ENCODE data around the gene NR3C2.

The NR3C2 gene

GRCh38 chr4:148444296-148445070, 2.3 kb upstream of the NR3C2 start:
- Histone ChIP-seq H3K9me3 (replicated peaks; ENCODE audit: insufficient read depth, low read length) (no peaks in the 10 kb centered on the region), H3K9ac (ENCODE audit: low read length) (peak overlapping the region; percentile 54; the same call in 1 of the 2 replicates), H3K4me1 (ENCODE audit: low read length) (no peaks in the 10 kb centered on the region), H3K9me2 (replicated peaks; ENCODE audit: insufficient read depth, low read length) (no peaks in the 10 kb centered on the region), H3K27ac (ENCODE audit: low read length) (no peak overlapping the region), H3K36me3 (replicated peaks; ENCODE audit: insufficient read depth, low read length) (no peaks in the 10 kb centered on the region), H3K4me3 (ENCODE audit: low read length) (peak overlapping the region; percentile 91), H4K20me1 (ENCODE audit: insufficient read depth, low read length) (no peaks in the 10 kb centered on the region), H3K4me2 (ENCODE audit: low read depth, low read length) (peak overlapping the region; percentile 97), H3K27me3 (replicated peaks; ENCODE audit: insufficient read depth, low read length) (peaks cover 23% of the 10 kb centered on the region), H2AFZ (ENCODE audit: low read length) (peak overlapping the region; percentile 90), H3K79me2 (ENCODE audit: low read length) (no peaks in the 10 kb centered on the region), H3F3A (ENCODE audit: insufficient read depth, low read length) (0 out of 2 replicates have a peak, but pooled peaks cover 8% of the 10 kb centered on the region)
- peak; percentile 27 for DNase-seq
- TF ChIP-seq CTCF (IDR thresholded peaks at IDR 0.05; ENCODE audit: low read length) = no peak
- TF ChIP-seq EZH2 (optimal IDR thresholded peaks at IDR 0.05; ENCODE audit: low read depth, low read length) = no peak
- no peak for TF ChIP-seq EZH2phosphoT487 (IDR thresholded peaks at IDR 0.05; ENCODE audit: low read length)

GRCh38 chr4:148443512-148444295, 1.5 kb upstream of the NR3C2 start:
- no peaks in the 10 kb centered on the region for H3K9me3 ChIP-seq (replicated peaks; ENCODE audit: insufficient read depth, low read length)
- peak overlapping the region; percentile 54; the same call in 1 of the 2 replicates for H3K9ac ChIP-seq (ENCODE audit: low read length)
- no peaks in the 10 kb centered on the region for H3K9me2 ChIP-seq (replicated peaks; ENCODE audit: insufficient read depth, low read length)
- no peaks in the 10 kb centered on the region for H3K36me3 ChIP-seq (replicated peaks; ENCODE audit: insufficient read depth, low read length)
- H3K27me3 ChIP-seq (replicated peaks; ENCODE audit: insufficient read depth, low read length) = peaks cover 23% of the 10 kb centered on the region
- peak; percentile 36 for DNase-seq
- no peaks in the 10 kb centered on the region for H3K79me2 ChIP-seq (ENCODE audit: low read length)
- 0 out of 2 replicates have a peak, but pooled peaks cover 8% of the 10 kb centered on the region for H3F3A ChIP-seq (ENCODE audit: insufficient read depth, low read length)
- H3K4me3 ChIP-seq (ENCODE audit: low read length) = peak overlapping the region; percentile 91
- TF ChIP-seq CTCF (IDR thresholded peaks at IDR 0.05; ENCODE audit: low read length) = no peak
- TF ChIP-seq EZH2 (optimal IDR thresholded peaks at IDR 0.05; ENCODE audit: low read depth, low read length) = no peak
- no peak for TF ChIP-seq EZH2phosphoT487 (IDR thresholded peaks at IDR 0.05; ENCODE audit: low read length)
- no peaks in the 10 kb centered on the region for H3K4me1 ChIP-seq (ENCODE audit: low read length)
- H2AFZ ChIP-seq (ENCODE audit: low read length) = peak overlapping the region; percentile 90
- H3K4me2 ChIP-seq (ENCODE audit: low read depth, low read length) = peak overlapping the region; percentile 97
- H3K27ac ChIP-seq (ENCODE audit: low read length) = no peak overlapping the region
- H4K20me1 ChIP-seq (ENCODE audit: insufficient read depth, low read length) = no peaks in the 10 kb centered on the region

DNA sequence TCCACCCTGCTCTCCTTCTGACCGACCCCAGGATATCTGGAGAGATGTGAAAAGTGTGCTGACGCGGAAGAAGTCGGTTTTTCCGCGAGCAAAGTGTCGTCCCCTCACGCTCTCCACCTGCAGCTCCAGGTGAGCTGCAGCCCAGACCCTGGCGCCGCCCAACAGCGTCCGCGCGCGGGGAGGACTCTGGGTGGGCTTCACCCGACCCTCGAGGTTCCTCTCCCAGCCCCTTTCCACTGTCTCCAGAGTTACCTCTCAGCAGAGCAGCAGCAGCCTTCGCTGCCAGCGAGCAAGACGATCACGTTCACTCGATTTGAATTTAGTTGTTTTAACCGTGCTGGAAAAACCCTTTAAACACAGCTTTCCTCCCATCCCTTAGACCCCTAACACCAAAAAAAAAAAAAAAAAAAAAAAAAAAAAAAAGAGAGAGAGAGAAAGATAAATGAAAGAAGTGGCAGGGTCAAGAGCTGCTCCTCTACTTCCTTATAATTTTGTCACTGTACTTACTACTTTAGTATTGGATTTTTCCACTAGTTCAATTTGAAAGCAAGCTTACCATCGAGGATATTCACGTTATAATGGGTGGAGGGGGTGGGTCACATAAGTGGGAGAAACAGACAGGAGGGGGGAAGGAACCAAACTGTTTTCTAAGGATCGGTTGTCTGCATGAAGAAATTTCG, 758 bp upstream of the NR3C2 start:
- Histone ChIP-seq H4K20me1 (ENCODE audit: insufficient read depth, low read length) (no peaks in the 10 kb centered on the region), H3F3A (ENCODE audit: insufficient read depth, low read length) (0 out of 2 replicates have a peak, but pooled peaks cover 8% of the 10 kb centered on the region), H3K36me3 (replicated peaks; ENCODE audit: insufficient read depth, low read length) (no peaks in the 10 kb centered on the region), H3K9me2 (replicated peaks; ENCODE audit: insufficient read depth, low read length) (no peaks in the 10 kb centered on the region), H3K79me2 (ENCODE audit: low read length) (no peaks in the 10 kb centered on the region), H3K27me3 (replicated peaks; ENCODE audit: insufficient read depth, low read length) (peaks cover 23% of the 10 kb centered on the region), H3K4me3 (ENCODE audit: low read length) (peak overlapping the region; percentile 91), H3K9me3 (replicated peaks; ENCODE audit: insufficient read depth, low read length) (no peaks in the 10 kb centered on the region), H3K9ac (ENCODE audit: low read length) (peak overlapping the region; percentile 54), H3K27ac (ENCODE audit: low read length) (peak overlapping the region; percentile 44; the same call in 1 of the 2 replicates), H3K4me2 (ENCODE audit: low read depth, low read length) (peak overlapping the region; percentile 97), H3K4me1 (ENCODE audit: low read length) (no peaks in the 10 kb centered on the region), H2AFZ (ENCODE audit: low read length) (peak overlapping the region; percentile 90)
- TF ChIP-seq CTCF (IDR thresholded peaks at IDR 0.05; ENCODE audit: low read length) (no peak), EZH2 (optimal IDR thresholded peaks at IDR 0.05; ENCODE audit: low read depth, low read length) (no peak), EZH2phosphoT487 (IDR thresholded peaks at IDR 0.05; ENCODE audit: low read length) (no peak)
- no peak for DNase-seq
